Bronchial epithelial cell (primary cell): Measurements from ENCODE around the gene IFNA10. TPM values are rescaled to one million over a fixed set of nuclear protein-coding genes. Genes with fewer than 3 reads are reported as not detected.
"Not testable (repeated sequence)": the region's sequence is repeated elsewhere in the genome, so short reads cannot be mapped to it uniquely, and the experiment has no call there.

ENCODE experiments used
- DNase-seq: peaks from one replicate; pipeline ENCODE4 v3.0.0-alpha.2; 2010; ENCODE audit warnings: low read depth
- FAIRE-seq: peaks from 2 replicates; lab custom pipeline; 2011; peaks lifted over from hg19 to GRCh38; lab: Jason Lieb, UNC
- H3K27me3 ChIP-seq: 2 replicates; pipeline ENCODE4 v1.5.1; 2011; ENCODE audit warnings: low read length; ENCODE audit not compliant: control insufficient read depth, insufficient read depth
- H3K36me3 ChIP-seq: 2 replicates; pipeline ENCODE4 v1.5.1; 2011; ENCODE audit warnings: low read length; ENCODE audit not compliant: control insufficient read depth, insufficient read depth
- H3K4me3 ChIP-seq: 2 replicates; pipeline ENCODE4 v1.5.1; 2011; ENCODE audit warnings: mild to moderate bottlenecking, low read depth, low read length, control low read depth
- CTCF ChIP-seq: IDR thresholded peaks from 2 replicates; pipeline ENCODE4 v1.5.1; 2011; ENCODE audit warnings: mild to moderate bottlenecking, moderate library complexity, low read length, control low read depth, inconsistent platforms; ENCODE audit not compliant: insufficient read depth, severe bottlenecking
- total RNA-seq: library from RNA; depleted of rRNA; stranded (reverse); fragments of >200 nt; gene quantifications from 2 replicates; pipeline ENCODE4 v1.2.1, GENCODE V29; 2014

The IFNA10 gene
- total RNA-seq, 1 donor from 2014 or later, result not detected

- DNase-seq (no peak), FAIRE-seq (no peak)
- peaks cover 3% of the 10 kb centered on the region for H3K27me3 ChIP-seq
- no peaks in the 10 kb centered on the region for H3K36me3 ChIP-seq
- H3K4me3 ChIP-seq, result no peak within 1 kb of the TSS
- no peak for TF ChIP-seq CTCF
Measured at GRCh38 chr9:21239911-21240310, 33.0 kb upstream of the IFNA10 start, which contains the start of gene IFNA14. Gene IFNA14, minus strand, starts transcription at chr9:21240005. Its CDS starts 70 bp downstream, at chr9:21239935.

DNA sequence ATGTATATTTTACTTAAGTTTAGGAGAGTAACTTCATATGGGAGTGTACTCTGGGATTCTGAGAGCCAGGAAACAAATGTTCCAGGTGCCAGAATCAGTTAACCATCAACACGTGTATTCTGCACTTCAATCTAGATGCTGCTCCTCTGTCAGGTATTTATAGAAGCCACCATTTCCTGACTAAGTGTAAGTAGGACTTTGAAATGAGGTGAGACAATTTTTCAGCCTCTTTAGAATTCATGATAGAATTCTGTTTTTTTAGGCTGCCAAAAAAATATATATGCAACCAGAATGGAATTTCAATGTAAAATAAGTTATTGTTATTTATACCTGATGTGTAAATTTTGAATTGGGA is 29.4 kb upstream of the IFNA10 start:
- DNase-seq, FAIRE-seq, H3K27me3 ChIP-seq, H3K4me3 ChIP-seq, H3K36me3 ChIP-seq: not testable (repeated sequence)

DNA sequence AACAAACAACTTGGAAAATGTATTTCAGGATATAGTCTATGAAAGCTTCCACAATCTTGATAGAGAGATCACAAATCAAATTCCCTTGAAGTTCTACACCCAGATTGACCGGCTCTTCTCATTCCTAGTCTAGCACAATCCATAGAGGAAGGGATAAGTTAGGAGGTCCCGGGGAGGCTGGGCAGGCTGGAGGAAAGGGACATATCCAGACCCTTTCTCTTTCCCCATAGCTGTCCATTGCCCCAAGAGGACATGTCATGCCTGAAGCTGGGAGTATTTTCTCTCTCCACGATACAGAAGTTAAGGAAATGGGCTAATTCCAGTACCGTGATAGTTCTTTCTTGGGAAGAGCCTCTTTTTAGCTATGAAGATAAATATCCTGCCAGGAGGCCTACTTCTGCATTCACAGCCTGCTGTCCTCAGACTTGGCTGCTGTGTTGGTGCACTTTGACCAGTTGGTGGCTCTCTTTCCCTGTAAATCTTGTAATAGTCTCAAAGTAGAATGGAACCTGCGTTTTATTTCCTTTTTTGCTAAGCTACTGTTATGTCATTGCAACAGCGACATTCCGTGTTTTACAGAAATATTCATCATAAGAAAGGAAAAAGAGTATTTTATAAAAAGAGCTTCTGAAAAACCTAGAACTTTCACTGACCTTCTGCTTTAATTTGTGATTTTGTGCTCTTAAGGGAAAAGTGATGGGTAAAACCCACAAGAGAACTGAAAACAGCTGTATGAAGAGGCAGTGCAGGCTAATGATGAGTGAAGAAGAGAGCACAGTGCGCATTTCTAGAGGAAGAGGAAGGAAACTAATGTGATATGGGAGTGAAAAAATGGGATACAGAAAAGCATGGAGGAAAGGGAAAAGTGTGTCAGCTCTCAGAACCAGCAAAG is 28.8 kb upstream of the IFNA10 start:
- peak; percentile 44 for DNase-seq
- TF ChIP-seq CTCF, result peak; percentile 64
- not testable (repeated sequence) for FAIRE-seq

GRCh38 chr9:21234153-21234687 is 27.3 kb upstream of the IFNA10 start:
- H3K4me3 ChIP-seq, result no peak overlapping the region
- TF ChIP-seq CTCF, result no peak
- DNase-seq, result no peak
- peaks cover 2% of the 10 kb centered on the region for H3K27me3 ChIP-seq
- no peak for FAIRE-seq
- H3K36me3 ChIP-seq, result no peaks in the 10 kb centered on the region

More for the DNA sequence above, 28.8 kb upstream of the IFNA10 start:
- not testable (repeated sequence) for H3K4me3 ChIP-seq, H3K36me3 ChIP-seq, H3K27me3 ChIP-seq

DNA sequence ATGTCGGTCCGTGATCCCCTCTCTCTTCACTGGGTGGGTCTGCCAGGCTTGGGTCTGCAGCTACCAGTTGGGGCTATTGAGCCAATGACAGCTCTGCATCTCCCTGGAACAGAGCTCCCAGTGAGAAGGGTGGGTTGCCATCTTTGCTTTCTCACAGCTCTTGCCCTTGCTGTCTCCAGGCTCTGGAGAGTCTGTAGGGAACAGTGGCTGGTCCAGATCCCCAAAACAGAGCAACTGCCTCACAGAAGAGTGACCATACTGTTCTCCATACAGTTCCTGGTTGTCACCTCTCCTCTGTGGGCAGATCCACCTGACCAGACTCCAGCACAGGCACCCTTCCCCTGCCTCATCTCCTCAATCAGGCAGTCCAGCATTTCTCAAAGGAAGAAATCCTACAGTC is 26.3 kb upstream of the IFNA10 start:
- Histone ChIP-seq H3K4me3 (no peak overlapping the region), H3K27me3 (peaks cover 1% of the 10 kb centered on the region), H3K36me3 (no peaks in the 10 kb centered on the region)
- FAIRE-seq, result no peak
- DNase-seq, result no peak
- TF ChIP-seq CTCF, result no peak

- FAIRE-seq (no peak), DNase-seq (no peak)
- TF ChIP-seq CTCF, result no peak
- no peaks in the 10 kb centered on the region for H3K36me3 ChIP-seq
- no peak within 1 kb of the TSS for H3K4me3 ChIP-seq
- H3K27me3 ChIP-seq, result no peaks in the 10 kb centered on the region
Measured at GRCh38 chr9:21228122-21228521, 21.2 kb upstream of the IFNA10 start, which contains the start of gene IFNA17. Gene IFNA17, minus strand, starts transcription at chr9:21228222. Its CDS starts 49 bp downstream, at chr9:21228173.

- not testable (repeated sequence) for H3K27me3 ChIP-seq, FAIRE-seq, H3K4me3 ChIP-seq, H3K36me3 ChIP-seq, DNase-seq
Measured at GRCh38 chr9:21217211-21217610, 10.3 kb upstream of the IFNA10 start, which contains the start of gene IFNA16. Gene IFNA16, minus strand, starts transcription at chr9:21217311. Its CDS starts 6 bp downstream, at chr9:21217305.
